22Rv1 (cell line): ENCODE results near the gene IL17RC.

ENCODE experiments used
- ZFX ChIP-seq: fragments of 450-650 bp; IDR thresholded peaks from 2 replicates; pipeline ENCODE4 v1.6.1; 2017; ENCODE audit warnings: antibody characterized with exemption, borderline replicate concordance
- TF ChIP-seq, protein P1 (sequence below): fragments of 450-650 bp; IDR thresholded peaks from 2 replicates; pipeline ENCODE4 v1.5.1; 2017; ENCODE audit warnings: mild to moderate bottlenecking

DNA sequence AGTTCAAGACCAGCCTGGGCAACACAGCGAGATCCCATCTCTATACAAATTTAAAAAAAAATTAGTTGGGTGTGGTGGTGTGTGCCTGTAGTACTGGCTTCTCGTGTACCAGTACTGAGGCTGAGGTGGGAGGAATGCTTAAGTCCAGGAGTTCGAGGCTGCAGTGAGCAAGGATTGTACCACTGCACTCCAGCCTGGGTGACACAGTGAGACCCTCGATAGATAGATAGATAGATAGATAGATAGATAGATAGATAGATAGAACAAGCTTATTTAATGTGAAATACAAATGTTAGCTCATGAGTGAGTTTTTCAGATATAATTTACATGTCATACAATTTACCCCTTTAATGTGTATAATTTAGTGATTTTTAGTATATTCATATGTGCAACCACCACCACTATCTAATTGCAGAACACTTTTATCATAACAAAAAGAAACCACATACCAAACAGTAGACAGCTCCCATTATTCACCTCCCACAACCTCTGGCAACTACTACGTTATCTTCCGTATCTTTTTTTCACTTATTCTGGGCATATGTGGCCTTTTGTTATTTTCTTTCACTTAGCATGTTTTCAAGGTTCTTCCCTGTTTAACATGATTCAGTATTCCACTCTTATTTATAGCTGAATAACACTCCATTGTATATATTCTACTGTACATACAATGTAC lies 48.4 kb downstream of the IL17RC start:
- TF ChIP-seq, protein P1, sequence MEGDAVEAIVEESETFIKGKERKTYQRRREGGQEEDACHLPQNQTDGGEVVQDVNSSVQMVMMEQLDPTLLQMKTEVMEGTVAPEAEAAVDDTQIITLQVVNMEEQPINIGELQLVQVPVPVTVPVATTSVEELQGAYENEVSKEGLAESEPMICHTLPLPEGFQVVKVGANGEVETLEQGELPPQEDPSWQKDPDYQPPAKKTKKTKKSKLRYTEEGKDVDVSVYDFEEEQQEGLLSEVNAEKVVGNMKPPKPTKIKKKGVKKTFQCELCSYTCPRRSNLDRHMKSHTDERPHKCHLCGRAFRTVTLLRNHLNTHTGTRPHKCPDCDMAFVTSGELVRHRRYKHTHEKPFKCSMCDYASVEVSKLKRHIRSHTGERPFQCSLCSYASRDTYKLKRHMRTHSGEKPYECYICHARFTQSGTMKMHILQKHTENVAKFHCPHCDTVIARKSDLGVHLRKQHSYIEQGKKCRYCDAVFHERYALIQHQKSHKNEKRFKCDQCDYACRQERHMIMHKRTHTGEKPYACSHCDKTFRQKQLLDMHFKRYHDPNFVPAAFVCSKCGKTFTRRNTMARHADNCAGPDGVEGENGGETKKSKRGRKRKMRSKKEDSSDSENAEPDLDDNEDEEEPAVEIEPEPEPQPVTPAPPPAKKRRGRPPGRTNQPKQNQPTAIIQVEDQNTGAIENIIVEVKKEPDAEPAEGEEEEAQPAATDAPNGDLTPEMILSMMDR: no peak
- no peak for TF ChIP-seq ZFX
